GM18907 (cell line): ENCODE measurements around the gene SRPK3.

Source experiments
- ATAC-seq: cut with Tn5 transposase; IDR thresholded peaks from one replicate; pipeline ENCODE4 v1.9.1; 2021; ENCODE audit warnings: mild to moderate bottlenecking, moderate library complexity; ENCODE audit not compliant: unreplicated experiment

SRPK3 gene

GRCh38 chrX:153781428-153782047 is 697 bp downstream of the SRPK3 start:
- ATAC-seq: no peak

- ATAC-seq: no peak
Observed at GRCh38 chrX:153782313-153782712, 1.5 kb downstream of the SRPK3 start.

GRCh38 chrX:153782871-153783270 is 2.0 kb downstream of the SRPK3 start:
- ATAC-seq: no peak

- ATAC-seq: no peak
Observed at GRCh38 chrX:153783378-153784013, 2.7 kb downstream of the SRPK3 start.

GRCh38 chrX:153784325-153784967 is 3.6 kb downstream of the SRPK3 start:
- ATAC-seq: no peak

- no peak for ATAC-seq
Observed at GRCh38 chrX:153786669-153787068, 5.8 kb downstream of the SRPK3 start.

GRCh38 chrX:153789654-153790053 is 8.8 kb downstream of the SRPK3 start:
- no peak for ATAC-seq

- ATAC-seq: no peak
Observed at GRCh38 chrX:153791104-153791852, 10.4 kb downstream of the SRPK3 start.

- ATAC-seq: no peak
Observed at GRCh38 chrX:153792368-153792767, 11.5 kb downstream of the SRPK3 start.

GRCh38 chrX:153793291-153793690 is 12.4 kb downstream of the SRPK3 start:
- no peak for ATAC-seq

- peak; percentile 87 for ATAC-seq
Observed at GRCh38 chrX:153794018-153794896, 13.4 kb downstream of the SRPK3 start, which contains the start of the genes IDH3G and SSR4. Gene IDH3G, minus strand, starts transcription at chrX:153794375. Its CDS starts 49 bp downstream, at chrX:153794326. Gene SSR4, plus strand, starts transcription at chrX:153794668. Its CDS starts 20 bp downstream, at chrX:153794688.

- no peak for ATAC-seq
Observed at GRCh38 chrX:153794897-153795816, 14.3 kb downstream of the SRPK3 start.

GRCh38 chrX:153797415-153798015 is 16.7 kb downstream of the SRPK3 start:
- no peak for ATAC-seq

GRCh38 chrX:153799326-153799725 is 18.5 kb downstream of the SRPK3 start:
- ATAC-seq: no peak

- ATAC-seq: no peak
Observed at GRCh38 chrX:153800177-153800722, 19.4 kb downstream of the SRPK3 start.

GRCh38 chrX:153800746-153801145 is 19.9 kb downstream of the SRPK3 start:
- no peak for ATAC-seq

- no peak for ATAC-seq
Observed at GRCh38 chrX:153801669-153802068, 20.8 kb downstream of the SRPK3 start.

- no peak for ATAC-seq
Observed at GRCh38 chrX:153802513-153803045, 21.7 kb downstream of the SRPK3 start.
